Measurements from ENCODE around the gene TTC34. TPM values are rescaled to one million over a fixed set of nuclear protein-coding genes. Genes with fewer than 3 reads are reported as not detected.
"Not testable (repeated sequence)": the region's sequence is repeated elsewhere in the genome, so short reads cannot be mapped to it uniquely, and the experiment has no call there.

TTC34 gene
- total RNA-seq, 4 donors from 2014 or later = 0.14 to 6.0 (median 0.75) TPM

GRCh38 chr1:2627746-2628145 lies 173.7 kb downstream of the TTC34 start:
- Histone ChIP-seq H3K4me3 (no peak overlapping the region), H3K9me3 (no peaks in the 10 kb centered on the region), H3K36me3 (no peaks in the 10 kb centered on the region), H3K27me3 (peaks cover 71% of the 10 kb centered on the region), H3K27ac (no peak overlapping the region), H3K4me1 (peaks cover 3 to 19% (median 16%) of the 10 kb centered on the region in 4 donors)
- no peak for DNase-seq
- in situ Hi-C loops (cut with MboI; ENCODE audit: low pct_ligation_motif_present in 1 of 4, low pct_unique_long_range_greater_than_20kb in 1 of 4, low sequenced_read_pairs in 3 of 4) = loop anchor here in 1 of 4 donors (25.0 kb wide), 1 partner anchor 215 kb away; the partner anchor contains the start of gene PEX10
- intact Hi-C loops (cut with DNase I; ENCODE audit: low total_unique reads) = no loop called here
- TF ChIP-seq POLR2A (IDR thresholded peaks at IDR 0.05) (no peak), POLR2AphosphoS5 (IDR thresholded peaks at IDR 0.05) (no peak), EP300 (IDR thresholded peaks at IDR 0.05; ENCODE audit: low read depth) (no peak)
- TF ChIP-seq, protein P1, sequence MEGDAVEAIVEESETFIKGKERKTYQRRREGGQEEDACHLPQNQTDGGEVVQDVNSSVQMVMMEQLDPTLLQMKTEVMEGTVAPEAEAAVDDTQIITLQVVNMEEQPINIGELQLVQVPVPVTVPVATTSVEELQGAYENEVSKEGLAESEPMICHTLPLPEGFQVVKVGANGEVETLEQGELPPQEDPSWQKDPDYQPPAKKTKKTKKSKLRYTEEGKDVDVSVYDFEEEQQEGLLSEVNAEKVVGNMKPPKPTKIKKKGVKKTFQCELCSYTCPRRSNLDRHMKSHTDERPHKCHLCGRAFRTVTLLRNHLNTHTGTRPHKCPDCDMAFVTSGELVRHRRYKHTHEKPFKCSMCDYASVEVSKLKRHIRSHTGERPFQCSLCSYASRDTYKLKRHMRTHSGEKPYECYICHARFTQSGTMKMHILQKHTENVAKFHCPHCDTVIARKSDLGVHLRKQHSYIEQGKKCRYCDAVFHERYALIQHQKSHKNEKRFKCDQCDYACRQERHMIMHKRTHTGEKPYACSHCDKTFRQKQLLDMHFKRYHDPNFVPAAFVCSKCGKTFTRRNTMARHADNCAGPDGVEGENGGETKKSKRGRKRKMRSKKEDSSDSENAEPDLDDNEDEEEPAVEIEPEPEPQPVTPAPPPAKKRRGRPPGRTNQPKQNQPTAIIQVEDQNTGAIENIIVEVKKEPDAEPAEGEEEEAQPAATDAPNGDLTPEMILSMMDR (IDR thresholded peaks at IDR 0.05) = no peak
- WGBS, 2 donors (ENCODE audit: low coverage in 1 of 2) = 10 to 18% methylated on average over 3 to 6 of the region's 6 CpGs

DNA sequence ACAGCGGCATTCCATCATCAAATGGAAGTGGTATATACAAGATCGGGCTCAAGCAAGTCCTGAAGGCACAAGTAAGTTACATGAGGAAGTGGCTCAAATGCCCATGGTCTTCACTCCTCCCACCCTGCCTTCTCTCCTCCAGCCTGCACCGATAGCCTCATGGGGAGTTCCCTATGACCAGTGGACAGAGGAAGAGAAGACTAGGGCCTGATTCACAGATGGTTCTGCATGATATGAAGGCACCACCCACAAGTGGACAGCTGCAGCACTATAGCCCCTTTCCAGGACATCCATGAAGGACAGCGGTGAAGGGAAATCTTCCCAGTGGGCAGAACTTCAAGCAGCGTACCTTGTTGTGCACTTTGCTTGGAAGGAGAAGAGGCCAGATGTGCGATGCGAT lies 175.7 kb downstream of the TTC34 start:
- intact Hi-C loops (cut with DNase I; ENCODE audit: low total_unique reads); H3K36me3 ChIP-seq; DNase-seq; H3K4me1 ChIP-seq; H3K27ac ChIP-seq; H3K9me3 ChIP-seq; H3K4me3 ChIP-seq: not testable (repeated sequence)
- peaks cover 65% of the 10 kb centered on the region for H3K27me3 ChIP-seq
- in situ Hi-C loops (cut with MboI; ENCODE audit: low pct_ligation_motif_present in 1 of 4, low pct_unique_long_range_greater_than_20kb in 1 of 4, low sequenced_read_pairs in 3 of 4) = loop anchor here in 1 of 4 donors (25.0 kb wide), 1 partner anchor 213 kb away; the partner anchor contains the start of gene PEX10
- WGBS, 2 donors (ENCODE audit: low coverage in 1 of 2) = 0 to 61% methylated on average over 1 to 7 of the region's 7 CpGs

DNA sequence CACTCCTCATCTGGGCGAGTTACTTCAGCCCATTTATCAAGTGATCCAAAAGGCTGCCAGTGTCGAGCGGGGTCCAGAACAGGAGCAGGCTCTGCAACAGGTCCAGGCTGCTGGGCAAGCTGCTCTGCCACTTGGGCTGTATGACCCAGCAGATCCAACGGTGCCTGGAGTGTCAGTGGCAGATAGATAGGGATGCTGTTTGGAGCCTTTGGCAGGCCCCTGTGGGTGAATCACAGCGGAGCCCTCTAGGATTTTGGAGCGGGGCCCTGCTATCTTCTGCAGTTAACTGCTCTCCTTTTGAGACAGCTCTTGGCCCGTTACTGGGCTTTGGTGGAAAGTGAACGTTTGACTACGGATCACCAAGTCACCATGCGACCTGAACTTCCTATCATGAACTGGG lies 176.2 kb downstream of the TTC34 start:
- Histone ChIP-seq H3K4me1 (peaks cover 0 to 5% (median 2%) of the 10 kb centered on the region in 4 donors), H3K27me3 (peaks cover 70% of the 10 kb centered on the region), H3K9me3 (no peaks in the 10 kb centered on the region), H3K27ac (no peak overlapping the region), H3K36me3 (no peaks in the 10 kb centered on the region), H3K4me3 (no peak overlapping the region)
- intact Hi-C loops (cut with DNase I; ENCODE audit: low total_unique reads) (no loop called here), in situ Hi-C loops (cut with MboI; ENCODE audit: low pct_ligation_motif_present in 1 of 4, low pct_unique_long_range_greater_than_20kb in 1 of 4, low sequenced_read_pairs in 3 of 4) (loop anchor here in 1 of 4 donors (25.0 kb wide), 1 partner anchor 213 kb away; the partner anchor contains the start of gene PEX10)
- WGBS, 2 donors (ENCODE audit: low coverage in 1 of 2) = 80 to 93% methylated on average over 1 to 10 of the region's 10 CpGs
- no peak for DNase-seq
- TF ChIP-seq POLR2A (IDR thresholded peaks at IDR 0.05) (no peak), POLR2AphosphoS5 (IDR thresholded peaks at IDR 0.05) (no peak), EP300 (IDR thresholded peaks at IDR 0.05; ENCODE audit: low read depth) (no peak)
- TF ChIP-seq, protein P1 (IDR thresholded peaks at IDR 0.05) = no peak

DNA sequence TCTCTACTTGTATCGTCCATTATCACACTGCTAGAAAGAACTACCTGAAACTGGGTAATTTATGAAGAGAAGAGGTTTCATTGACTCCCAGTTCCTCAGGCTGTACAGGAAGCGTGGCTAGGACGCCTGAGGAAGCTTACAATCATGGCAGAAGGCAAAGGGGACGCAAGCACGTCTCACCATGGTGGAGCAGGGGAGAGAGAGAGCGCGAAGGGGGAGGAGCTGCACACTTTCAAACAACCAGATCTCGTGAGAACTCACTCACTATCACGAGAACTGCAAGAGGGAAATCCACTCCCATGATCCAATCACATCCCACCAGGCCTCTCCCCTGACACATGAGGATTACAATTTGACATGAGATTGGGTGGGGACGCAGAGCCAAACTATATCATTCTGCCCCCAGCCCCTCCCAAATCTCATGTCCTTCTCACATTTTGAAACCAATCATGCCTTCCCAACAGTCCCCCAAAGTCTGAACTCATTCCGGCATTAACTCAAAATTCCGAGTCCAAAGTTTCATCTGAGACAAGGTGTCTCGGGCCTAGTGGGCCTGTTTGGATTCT lies 176.7 kb downstream of the TTC34 start:
- H3K9me3 ChIP-seq = no peaks in the 10 kb centered on the region
- TF ChIP-seq POLR2AphosphoS5 (IDR thresholded peaks at IDR 0.05) = no peak
- no peak for TF ChIP-seq POLR2A (IDR thresholded peaks at IDR 0.05)
- no peak for TF ChIP-seq EP300 (IDR thresholded peaks at IDR 0.05; ENCODE audit: low read depth)
- TF ChIP-seq, protein P1 (IDR thresholded peaks at IDR 0.05) = no peak
- no peak overlapping the region for H3K4me3 ChIP-seq
- peaks cover 68% of the 10 kb centered on the region for H3K27me3 ChIP-seq
- intact Hi-C loops (cut with DNase I; ENCODE audit: low total_unique reads) (no loop called here), in situ Hi-C loops (cut with MboI; ENCODE audit: low pct_ligation_motif_present in 1 of 4, low pct_unique_long_range_greater_than_20kb in 1 of 4, low sequenced_read_pairs in 3 of 4) (loop anchor here in 1 of 4 donors (25.0 kb wide), 1 partner anchor 213 kb away; the partner anchor contains the start of gene PEX10)
- H3K4me1 ChIP-seq = peaks cover 0 to 5% (median 2%) of the 10 kb centered on the region in 4 donors
- H3K36me3 ChIP-seq = no peaks in the 10 kb centered on the region
- H3K27ac ChIP-seq = no peak overlapping the region
- DNase-seq = no peak
- WGBS, 2 donors (ENCODE audit: low coverage in 1 of 2) = 83 to 93% methylated on average over 7 to 13 of the region's 13 CpGs
